Gastrocnemius medialis (tissue), 4 donors: ENCODE results near the gene IGF2BP3.

Source experiments
- POLR2A ChIP-seq, 2 donors: fragments of 450-650 bp; IDR thresholded peaks; one replicate each; pipeline ENCODE4 v1.6.1; 2017; ENCODE audit warnings: antibody characterized with exemption in 2 of 2, mild to moderate bottlenecking in 2 of 2, moderate library complexity in 2 of 2
- TF ChIP-seq, protein P1 (sequence below), 5 experiments: fragments of 450-650 bp in 3 of 5; fragments of 200-600 bp in 2 of 5; sonication (generic) in 2 of 5; IDR thresholded peaks in 4 of 5; conservative IDR thresholded peaks in 1 of 5; 1 replicate in 4 of 5; 2 replicates in 1 of 5; pipeline ENCODE4 v1.5.1; 2016 to 2019; ENCODE audit warnings: antibody characterized with exemption in 5 of 5, mild to moderate bottlenecking in 3 of 5, moderate library complexity in 3 of 5

- no peak for TF ChIP-seq POLR2A (IDR thresholded peaks at IDR 0.05)
- TF ChIP-seq, protein P1, sequence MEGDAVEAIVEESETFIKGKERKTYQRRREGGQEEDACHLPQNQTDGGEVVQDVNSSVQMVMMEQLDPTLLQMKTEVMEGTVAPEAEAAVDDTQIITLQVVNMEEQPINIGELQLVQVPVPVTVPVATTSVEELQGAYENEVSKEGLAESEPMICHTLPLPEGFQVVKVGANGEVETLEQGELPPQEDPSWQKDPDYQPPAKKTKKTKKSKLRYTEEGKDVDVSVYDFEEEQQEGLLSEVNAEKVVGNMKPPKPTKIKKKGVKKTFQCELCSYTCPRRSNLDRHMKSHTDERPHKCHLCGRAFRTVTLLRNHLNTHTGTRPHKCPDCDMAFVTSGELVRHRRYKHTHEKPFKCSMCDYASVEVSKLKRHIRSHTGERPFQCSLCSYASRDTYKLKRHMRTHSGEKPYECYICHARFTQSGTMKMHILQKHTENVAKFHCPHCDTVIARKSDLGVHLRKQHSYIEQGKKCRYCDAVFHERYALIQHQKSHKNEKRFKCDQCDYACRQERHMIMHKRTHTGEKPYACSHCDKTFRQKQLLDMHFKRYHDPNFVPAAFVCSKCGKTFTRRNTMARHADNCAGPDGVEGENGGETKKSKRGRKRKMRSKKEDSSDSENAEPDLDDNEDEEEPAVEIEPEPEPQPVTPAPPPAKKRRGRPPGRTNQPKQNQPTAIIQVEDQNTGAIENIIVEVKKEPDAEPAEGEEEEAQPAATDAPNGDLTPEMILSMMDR (IDR thresholded peaks at IDR 0.05 in 4 of 5, conservative IDR thresholded peaks at IDR 0.05 in 1 of 5), result no peak
These were observed 96.9 kb downstream of the IGF2BP3 start for GRCh38 chr7:23373151-23374004.
